NT2/D1 (cell line): ENCODE measurements around the gene RAD54L2.

Experiments used
- YY1 ChIP-seq: IDR thresholded peaks from 2 replicates; pipeline ENCODE4 v1.6.1; 2011; ENCODE audit not compliant: insufficient read length, insufficient read depth
- ZNF274 ChIP-seq: IDR thresholded peaks from 2 replicates; pipeline ENCODE4 v1.6.1; 2011; ENCODE audit warnings: mild to moderate bottlenecking, low read depth, low read length

GRCh38 chr3:51559961-51560360, 21.4 kb downstream of the RAD54L2 start:
- TF ChIP-seq ZNF274 (no peak), YY1 (no peak)
